ENCODE measurements around the gene ATG7.
"Not testable (repeated sequence)": the region's sequence is repeated elsewhere in the genome, so short reads cannot be mapped to it uniquely, and the experiment has no call there.

ATG7 gene

GRCh38 chr3:11476735-11477144 lies 204.5 kb downstream of the ATG7 start:
- DNase-seq: no peak

DNA sequence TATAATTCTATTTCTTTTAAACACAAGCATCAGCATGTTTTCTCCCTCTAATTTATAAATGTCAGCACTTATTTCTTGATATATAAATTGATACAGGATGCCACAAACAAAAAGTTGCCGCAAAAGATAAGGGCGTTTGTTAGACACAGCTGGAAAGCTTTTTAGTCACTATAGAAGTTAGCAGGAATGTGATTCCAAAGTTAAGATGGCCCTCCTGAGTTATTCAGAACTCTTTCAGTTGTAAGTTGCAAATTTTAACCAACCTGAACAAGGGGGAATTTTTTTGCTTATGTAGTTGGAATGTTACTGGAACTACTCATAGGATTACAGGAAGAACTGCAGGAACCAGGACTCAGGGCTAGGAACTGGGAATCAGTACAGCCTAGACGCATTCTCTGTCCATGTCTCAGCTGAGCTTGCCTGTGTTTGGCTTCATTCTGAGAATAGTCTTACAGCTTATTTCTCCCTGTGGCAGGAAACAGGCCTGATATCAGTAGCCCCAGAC lies 205.3 kb downstream of the ATG7 start:
- no peak for DNase-seq

DNA sequence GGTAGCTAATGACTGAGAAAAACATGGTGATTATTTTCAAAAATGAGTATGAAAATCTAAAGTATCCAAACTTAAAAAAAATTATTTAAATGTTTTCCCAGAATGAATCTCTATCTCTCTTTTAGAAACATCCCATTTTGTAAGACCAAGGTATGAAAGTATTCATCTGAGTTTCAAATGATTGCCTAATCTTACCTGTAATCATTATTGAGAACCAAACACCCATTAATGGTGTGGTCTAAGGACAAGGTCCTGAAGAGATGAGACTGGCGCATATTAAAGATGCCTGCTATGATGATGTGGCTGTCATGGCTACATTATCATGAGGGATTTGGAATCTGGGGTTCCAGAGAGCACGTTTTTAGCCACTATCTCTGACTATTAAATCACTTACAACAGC lies 206.0 kb downstream of the ATG7 start:
- DNase-seq: no peak

DNA sequence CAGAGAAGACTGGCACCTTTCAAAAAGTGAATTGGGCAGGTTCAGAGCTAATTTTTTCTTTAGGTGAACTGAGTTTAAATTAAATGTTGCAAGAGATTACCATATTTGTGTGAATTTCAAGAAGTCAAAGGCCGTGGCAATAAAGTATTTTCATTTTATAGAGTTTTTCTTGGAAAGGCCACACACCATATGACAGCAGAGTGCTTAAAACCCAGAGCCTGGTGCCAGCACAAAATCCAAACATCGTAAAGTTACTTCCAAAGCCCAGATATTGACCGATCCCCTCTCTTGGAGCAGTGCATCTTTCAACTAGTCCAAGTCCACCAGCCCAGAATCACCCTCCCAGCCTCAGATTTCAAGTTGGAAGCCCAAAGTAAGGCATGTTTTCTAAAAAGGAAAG lies 207.0 kb downstream of the ATG7 start:
- DNase-seq: no peak

DNA sequence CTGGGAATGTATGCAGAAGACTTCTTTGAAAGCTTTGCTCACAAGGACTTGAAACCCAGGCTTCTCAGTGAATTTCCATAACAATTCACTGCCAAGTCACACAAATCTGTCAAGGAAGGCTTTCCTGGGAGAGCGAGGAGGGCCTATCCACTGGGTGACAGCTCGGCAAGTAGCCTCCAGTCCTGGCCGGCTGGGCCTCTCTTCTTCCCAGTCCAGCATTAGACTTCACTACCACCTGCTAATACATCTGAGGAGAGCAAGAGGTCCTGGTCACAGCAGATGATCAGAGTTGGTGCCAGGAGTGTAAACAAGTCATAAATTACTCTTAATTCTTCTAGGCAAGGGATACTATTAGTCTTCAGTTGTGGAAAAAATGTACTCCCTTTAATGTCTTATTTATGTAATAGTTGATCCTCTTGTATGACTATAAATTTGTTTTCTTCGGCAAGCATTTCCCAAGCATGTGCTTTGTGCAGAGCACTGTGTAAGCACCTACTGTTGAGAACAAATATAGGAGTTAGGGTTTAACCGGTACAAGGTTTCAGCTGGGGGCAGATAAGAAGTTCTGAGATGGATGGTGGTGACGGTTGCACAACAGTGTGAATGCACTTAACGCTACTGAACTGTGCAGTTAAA lies 208.6 kb downstream of the ATG7 start:
- DNase-seq: no peak

- no peak for DNase-seq
Measured at GRCh38 chr3:11481556-11481955, 209.4 kb downstream of the ATG7 start.

- DNase-seq: no peak
Measured at GRCh38 chr3:11482021-11482420, 209.8 kb downstream of the ATG7 start.

GRCh38 chr3:11488356-11488755 lies 216.2 kb downstream of the ATG7 start:
- DNase-seq: not testable (repeated sequence)

GRCh38 chr3:11494131-11494916 lies 222.1 kb downstream of the ATG7 start:
- DNase-seq: no peak

- DNase-seq: no peak
Measured at GRCh38 chr3:11495948-11496557, 223.9 kb downstream of the ATG7 start.

GRCh38 chr3:11498177-11498576 lies 226.0 kb downstream of the ATG7 start:
- DNase-seq: no peak

GRCh38 chr3:11498646-11499045 lies 226.4 kb downstream of the ATG7 start:
- DNase-seq: no peak

- no peak for DNase-seq
Measured at GRCh38 chr3:11499144-11499543, 226.9 kb downstream of the ATG7 start.

GRCh38 chr3:11502413-11502812 lies 230.2 kb downstream of the ATG7 start:
- DNase-seq: not testable (repeated sequence)

DNA sequence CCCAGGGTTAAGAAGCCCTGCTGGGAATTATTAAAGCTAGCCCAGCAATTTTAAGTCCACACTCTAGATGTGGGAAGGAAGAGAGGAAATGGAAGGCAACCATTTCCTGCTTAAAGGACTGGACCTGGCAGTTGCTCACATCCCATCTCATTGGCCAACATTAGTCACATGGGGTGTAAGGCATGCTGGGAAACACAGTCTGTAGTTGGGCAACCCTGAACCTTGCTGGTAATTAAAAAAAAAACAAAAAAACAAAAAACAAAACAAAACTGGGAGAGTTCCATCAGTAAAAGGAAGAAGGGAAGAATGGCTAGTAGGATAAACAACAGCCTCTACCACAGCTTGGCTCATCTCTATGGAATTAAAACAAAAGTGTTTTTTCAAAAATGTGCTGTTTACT lies 235.5 kb downstream of the ATG7 start:
- DNase-seq: no peak

DNA sequence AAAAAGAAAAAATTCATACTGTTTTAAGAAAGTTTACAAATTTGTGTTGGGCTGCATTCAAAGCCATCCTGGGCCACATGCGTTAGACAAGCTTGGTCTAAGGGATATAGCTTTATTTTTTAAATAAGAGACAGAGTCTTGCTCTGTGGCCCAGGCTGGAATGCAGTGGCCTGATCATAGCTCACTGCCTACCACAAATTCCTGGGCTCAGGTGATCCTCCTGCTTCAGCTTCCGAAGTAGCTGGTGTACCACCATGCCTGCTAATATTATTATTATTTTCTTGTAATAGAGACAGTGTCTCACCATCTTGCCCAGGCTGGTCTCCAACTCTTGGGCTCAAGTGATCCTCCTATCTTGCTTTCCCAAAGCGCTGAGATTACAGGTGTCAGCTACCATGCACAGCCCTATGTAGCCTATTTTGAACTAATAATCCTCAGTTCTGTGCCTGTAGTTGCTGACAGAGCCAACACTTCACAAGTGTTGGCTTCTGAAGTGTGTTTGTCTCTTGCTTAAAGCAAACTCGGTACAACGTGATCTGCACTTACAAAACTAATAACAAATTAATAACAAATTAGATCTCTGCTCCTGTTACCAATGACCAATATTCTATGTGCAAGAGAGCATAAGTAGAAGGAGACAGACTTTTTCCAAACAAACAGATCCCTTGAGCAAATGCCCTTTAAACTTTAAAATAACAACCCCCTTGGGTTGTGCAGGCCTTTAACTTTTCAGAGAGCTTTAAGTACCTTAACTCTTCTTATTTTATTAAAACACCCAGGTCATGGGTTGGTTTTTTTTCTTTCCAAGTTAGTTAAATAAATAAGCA lies 236.4 kb downstream of the ATG7 start:
- no peak for DNase-seq

- no peak for DNase-seq
Measured at GRCh38 chr3:11509173-11510000, 237.2 kb downstream of the ATG7 start.

DNA sequence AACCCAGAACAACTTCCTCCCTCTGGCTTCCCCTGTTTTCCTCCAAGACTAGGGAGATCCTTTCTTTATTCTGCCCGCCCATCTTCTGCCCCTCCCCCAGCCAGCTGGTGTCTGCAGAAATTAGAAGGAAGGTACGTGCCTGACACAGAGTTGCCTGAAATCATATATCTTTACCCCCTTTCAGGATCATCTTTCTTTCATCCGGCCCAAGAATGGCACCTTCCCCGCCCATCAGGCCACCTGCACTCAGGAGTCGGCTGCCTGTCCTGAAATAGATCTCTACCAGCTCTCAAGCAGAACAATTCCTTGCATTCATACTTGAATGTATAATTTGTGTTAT lies 237.8 kb downstream of the ATG7 start:
- DNase-seq: no peak

- DNase-seq: no peak
Measured at GRCh38 chr3:11510356-11510755, 238.2 kb downstream of the ATG7 start.

DNA sequence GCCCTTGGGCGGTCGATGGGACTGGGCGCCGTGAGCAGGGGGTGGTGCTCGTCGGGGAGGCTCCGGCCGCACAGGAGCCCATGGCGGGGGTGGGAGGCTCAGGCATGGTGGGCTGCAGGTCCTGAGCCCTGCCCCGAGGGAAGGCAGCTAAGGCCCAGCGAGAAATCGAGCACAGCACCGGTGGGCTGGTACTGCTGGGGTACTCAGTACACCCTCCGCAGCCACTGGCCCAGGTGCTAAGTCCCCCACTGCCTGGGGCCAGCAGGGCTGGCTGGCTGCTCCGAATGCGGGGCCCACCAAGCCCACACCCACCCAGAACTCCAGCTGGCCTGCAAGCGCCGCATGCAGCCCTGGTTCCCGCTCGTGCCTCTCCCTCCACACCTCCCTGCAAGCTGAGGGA lies 239.4 kb downstream of the ATG7 start:
- not testable (repeated sequence) for DNase-seq

DNA sequence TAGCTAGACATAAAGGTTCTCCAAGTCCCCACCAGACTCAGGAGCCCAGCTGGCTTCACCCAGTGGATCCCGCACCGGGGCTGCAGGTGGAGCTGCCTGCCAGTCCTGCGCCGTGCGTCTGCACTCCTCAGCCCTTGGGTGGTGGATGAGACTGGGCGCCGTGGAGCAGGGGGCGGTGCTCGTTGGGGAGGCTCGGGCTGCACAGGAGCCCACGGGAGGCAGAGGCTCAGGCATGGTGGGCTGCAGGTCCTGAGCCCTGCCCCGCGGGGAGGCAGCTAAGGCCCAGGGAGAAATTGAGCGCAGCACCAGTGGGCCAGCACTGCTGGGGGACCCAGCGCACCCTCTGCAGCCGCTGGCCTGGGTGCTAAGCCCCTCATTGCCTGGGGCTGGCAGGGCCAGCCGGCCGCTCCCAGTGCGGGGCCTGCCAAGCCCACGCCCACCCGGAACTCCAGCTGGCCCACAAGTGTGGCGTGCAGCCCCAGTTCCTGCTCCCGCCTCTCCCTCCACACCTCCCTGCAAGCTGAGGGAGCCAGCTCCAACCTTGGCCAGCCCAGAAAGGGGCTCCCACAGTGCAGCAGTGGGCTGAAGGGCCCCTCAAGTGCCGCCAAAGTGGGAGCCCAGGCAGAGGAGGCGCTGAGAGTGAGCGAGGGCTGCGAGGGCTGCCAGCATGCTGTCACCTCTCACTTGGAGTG lies 241.1 kb downstream of the ATG7 start:
- DNase-seq: not testable (repeated sequence)

GRCh38 chr3:11513817-11514135 lies 241.6 kb downstream of the ATG7 start:
- no peak for DNase-seq

Measured in activated naive CD4-positive, alpha-beta T cell (primary cell).